Sigmoid colon (tissue), 7 donors: ENCODE data around the gene CRYBG1. TPM values are rescaled to one million over a fixed set of nuclear protein-coding genes. Genes with fewer than 3 reads are reported as not detected.

Source experiments
- DNase-seq: peaks from one replicate; pipeline ENCODE4 v3.0.0-alpha.2; 2019
- H3K27ac ChIP-seq, 4 donors: fragments of 200-600 bp; sonication (generic); one replicate each; pipeline ENCODE4 v1.5.1; 2016 to 2019; ENCODE audit warnings: mild to moderate bottlenecking in 1 of 4
- H3K27me3 ChIP-seq, 3 donors: fragments of 200-600 bp; sonication (generic); one replicate each; pipeline ENCODE4 v1.5.1; 2019; ENCODE audit warnings: mild to moderate bottlenecking in 1 of 3
- H3K36me3 ChIP-seq, 4 donors: fragments of 200-600 bp; sonication (generic); one replicate each; pipeline ENCODE4 v1.5.1; 2016 to 2019
- H3K4me1 ChIP-seq, 4 donors: fragments of 200-600 bp; sonication (generic); one replicate each; pipeline ENCODE4 v1.5.1; 2017 to 2019
- H3K4me3 ChIP-seq, 4 donors: fragments of 200-600 bp; sonication (generic); one replicate each; pipeline ENCODE4 v1.5.1; 2017 to 2019; ENCODE audit warnings: mild to moderate bottlenecking in 2 of 4, moderate library complexity in 1 of 4
- H3K9me3 ChIP-seq, 4 donors: fragments of 200-600 bp in 3 of 4; sonication (generic) in 3 of 4; one replicate each; pipeline versions ENCODE4 v1.5.1 to v1.6.1; 2013 to 2019
- CTCF ChIP-seq, 4 experiments: fragments of 450-650 bp in 3 of 4; fragments of 200-600 bp in 1 of 4; IDR thresholded peaks; one replicate each; pipeline ENCODE4 v1.5.1; 2016 to 2019; ENCODE audit warnings: antibody characterized with exemption in 4 of 4, mild to moderate bottlenecking in 3 of 4, moderate library complexity in 2 of 4
- EP300 ChIP-seq, 4 donors: sonication (generic); formaldehyde crosslinking; IDR thresholded peaks; one replicate each; pipeline ENCODE4 v1.6.1; 2017; ENCODE audit warnings: antibody characterized with exemption in 4 of 4
- POLR2A ChIP-seq, 2 donors: fragments of 450-650 bp; IDR thresholded peaks; one replicate each; pipeline ENCODE4 v1.6.1; 2016; ENCODE audit warnings: antibody characterized with exemption in 2 of 2, mild to moderate bottlenecking in 2 of 2, moderate library complexity in 2 of 2
- POLR2AphosphoS5 ChIP-seq, 4 donors: sonication (generic); formaldehyde crosslinking; IDR thresholded peaks; one replicate each; pipeline ENCODE4 v1.6.1; 2017; ENCODE audit warnings: antibody characterized with exemption in 4 of 4
- WGBS, 2 donors: extraction: QIAGEN DNeasy Blood & Tissue Kit; methylation state at CpG; one replicate each; pipeline ENCODE4 v1.1.7; 2013; 5-methylcytosine and 5-hydroxymethylcytosine counted together
- intact Hi-C: fragments of 100-400 bp; cut with DNase I; formaldehyde crosslinking; loops from one replicate; pipeline ENCODE4 v1.15.1; 2023
- polyA plus RNA-seq, 3 donors: library from polyadenylated mRNA; stranded (reverse); fragments of 200-250 nt; gene quantifications; one replicate each; pipeline ENCODE4 v1.2.3, GENCODE V29; 2013
- small RNA-seq, 3 donors: library from RNA; depleted of rRNA; stranded (forward); fragments of <200 nt; gene quantifications; one replicate each; pipeline ENCODE3, GENCODE V24; 2016
- total RNA-seq, 4 donors: library from RNA; depleted of rRNA; stranded (reverse); fragments of >200 nt; gene quantifications; one replicate each; pipeline ENCODE4 v1.1.0, GENCODE V29; 2016
- donor health status: healthy with polysubstance abuse.
- donor health status: Bipolar disorder and iron deficiency.
- donor health status: healthy.

Gene CRYBG1
- total and polyA plus RNA-seq, 7 donors = 5.8 to 26.5 (median 10.2) TPM

- Histone ChIP-seq H3K27me3 (no peaks in the 10 kb centered on the region), H3K36me3 (peaks cover 0 to 30% (median 0%) of the 10 kb centered on the region in 4 donors), H3K4me3 (no peak overlapping the region), H3K27ac (no peak overlapping the region), H3K9me3 (no peaks in the 10 kb centered on the region), H3K4me1 (no peaks in the 10 kb centered on the region)
- TF ChIP-seq CTCF (IDR thresholded peaks at IDR 0.05) (no peak), EP300 (IDR thresholded peaks at IDR 0.05) (no peak), POLR2A (IDR thresholded peaks at IDR 0.05) (no peak), POLR2AphosphoS5 (IDR thresholded peaks at IDR 0.05) (no peak)
- WGBS, 2 donors = 81 to 83% methylated on average over 1 of the region's 1 CpG
- no peak for DNase-seq
- intact Hi-C loops = no loop called here
Observed at GRCh38 chr6:106619223-106619622, 258.7 kb downstream of the CRYBG1 start.

GRCh38 chr6:106620931-106621672 is 260.6 kb downstream of the CRYBG1 start:
- Histone ChIP-seq H3K27me3 (no peaks in the 10 kb centered on the region), H3K4me3 (no peak overlapping the region), H3K27ac (no peak overlapping the region), H3K4me1 (no peaks in the 10 kb centered on the region), H3K36me3 (peaks cover 0 to 22% (median 0%) of the 10 kb centered on the region in 4 donors), H3K9me3 (no peaks in the 10 kb centered on the region)
- WGBS, 2 donors = 93 to 96% methylated on average over 3 of the region's 3 CpGs
- no peak for TF ChIP-seq POLR2AphosphoS5 (IDR thresholded peaks at IDR 0.05)
- no peak for TF ChIP-seq CTCF (IDR thresholded peaks at IDR 0.05)
- no peak for TF ChIP-seq POLR2A (IDR thresholded peaks at IDR 0.05)
- TF ChIP-seq EP300 (IDR thresholded peaks at IDR 0.05) = no peak
- no peak for DNase-seq
- intact Hi-C loops = no loop called here

Small RNA genes within 50 kb of the gene (small RNA-seq; reads per million reads assigned to genes)
- 0 reads per million in 3 donors for gene RF00019
- gene RNA5SP211 = 0.06 to 0.32 (median 0.15) reads per million in 3 donors
- 0 reads per million in 3 donors for gene RNU6-527P

Other genes with a start within 250 kb of the CRYBG1 start
- gene ATG5, start 35.0 kb upstream of the CRYBG1 start, total RNA-seq = 10 to 100 TPM; 29.2 to 59.2 (median 47.3) TPM
- gene ATG5, start 35.0 kb upstream of the CRYBG1 start, polyA plus RNA-seq = 10 to 100 TPM; 27.8 to 54.6 (median 48.6) TPM